HG02973 (cell line): Measurements from ENCODE around the gene CFAP99.
"Not testable (repeated sequence)": the region's sequence is repeated elsewhere in the genome, so short reads cannot be mapped to it uniquely, and the experiment has no call there.

Experiments used
- ATAC-seq: cut with Tn5 transposase; IDR thresholded peaks from one replicate; pipeline ENCODE4 v1.9.1; 2021; ENCODE audit warnings: moderate library complexity; ENCODE audit not compliant: unreplicated experiment

The CFAP99 gene

DNA sequence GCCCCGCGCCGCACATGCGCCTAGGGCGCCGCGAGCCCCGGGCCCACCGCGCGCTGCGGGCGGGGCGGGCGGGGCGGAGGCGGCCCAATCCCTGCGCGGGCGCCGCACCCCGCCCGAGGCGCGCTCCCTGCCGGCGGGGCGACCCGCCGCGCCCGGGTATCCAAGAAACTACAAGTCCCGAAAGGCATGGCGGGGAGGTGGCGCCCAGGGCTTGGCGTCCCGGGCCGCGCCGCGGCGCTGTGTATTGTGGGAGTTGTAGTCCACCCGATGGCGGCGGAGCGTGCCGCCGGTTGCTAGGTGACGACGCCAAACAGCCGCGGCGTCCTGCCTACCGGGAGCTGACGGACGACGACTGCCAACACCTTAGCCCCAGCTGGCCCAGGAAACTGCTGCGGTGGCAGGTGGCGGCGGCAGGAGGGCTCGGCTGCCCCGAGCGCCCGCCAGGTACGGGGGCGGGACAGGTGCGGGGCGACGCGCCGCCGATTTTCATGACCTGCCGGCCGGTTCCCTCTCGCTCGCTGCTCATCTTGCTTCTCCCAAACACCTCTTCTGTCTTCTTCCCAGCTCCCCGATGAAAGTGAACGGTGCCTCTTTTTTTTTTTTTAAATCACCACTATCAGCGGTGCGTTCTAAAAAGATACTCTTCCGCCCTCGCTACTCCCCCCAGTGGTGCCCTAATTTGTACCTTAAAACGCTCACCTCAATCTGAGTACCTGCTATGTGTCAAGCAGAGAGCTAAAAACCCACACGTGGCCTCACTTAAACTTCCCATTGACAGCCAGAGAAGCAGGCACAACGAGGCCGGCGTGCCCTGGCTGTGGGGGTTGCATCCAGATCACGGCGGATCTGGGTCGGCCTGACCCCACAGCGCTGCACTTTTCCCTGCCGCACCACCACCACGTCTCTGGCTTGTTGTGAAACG, at the start of gene CFAP99:
TSS of gene CFAP99 (plus strand) at position 306 of the 922 bp plus-strand sequence.
- peak; percentile 81 for ATAC-seq

GRCh38 chr4:2370597-2371320, 48.0 kb upstream of the CFAP99 start:
- ATAC-seq: no peak

GRCh38 chr4:2371765-2372487, 46.8 kb upstream of the CFAP99 start:
- no peak for ATAC-seq

- ATAC-seq: no peak
Observed at GRCh38 chr4:2372488-2373030, 46.2 kb upstream of the CFAP99 start.

DNA sequence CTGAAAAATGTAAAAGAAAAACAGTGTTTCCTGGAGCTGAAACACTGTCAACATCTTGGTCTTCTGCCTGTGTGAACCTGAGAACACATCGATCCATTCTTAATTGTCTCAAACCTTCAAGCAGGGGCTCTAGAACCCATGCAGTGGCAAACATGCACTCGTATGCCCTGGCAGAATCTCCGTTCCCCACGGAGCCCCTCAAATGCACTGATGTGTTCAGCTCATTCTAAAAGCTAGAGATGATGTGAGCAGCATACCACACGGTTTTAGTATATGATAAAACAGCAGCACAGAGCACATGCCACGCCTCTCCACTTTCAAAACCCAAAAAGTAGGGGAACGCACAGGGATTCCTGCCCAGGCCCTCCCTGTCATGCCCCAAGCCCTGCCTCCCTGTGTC, 45.2 kb upstream of the CFAP99 start:
- ATAC-seq: no peak

GRCh38 chr4:2375427-2375826, 43.3 kb upstream of the CFAP99 start:
- ATAC-seq: no peak

GRCh38 chr4:2377241-2377640, 41.5 kb upstream of the CFAP99 start:
- no peak for ATAC-seq

DNA sequence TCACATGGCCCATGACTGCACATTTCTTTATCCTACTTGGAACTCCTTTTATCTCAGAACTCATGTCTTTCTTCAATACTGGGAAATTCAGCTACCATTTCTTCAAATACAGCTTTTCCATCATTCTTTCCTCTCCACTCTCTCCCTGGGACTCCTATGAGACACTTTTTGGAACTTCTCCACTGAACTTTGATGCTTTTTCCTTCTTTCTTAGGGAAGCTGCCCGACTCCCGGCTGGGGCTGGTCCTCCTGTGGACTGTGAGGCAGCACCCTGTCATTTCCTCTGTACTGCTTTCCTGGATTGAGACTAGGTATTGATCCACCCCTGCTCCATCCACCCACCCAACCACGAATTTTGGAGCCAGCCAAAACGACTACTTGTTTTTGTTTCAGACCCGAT, 40.4 kb upstream of the CFAP99 start:
- ATAC-seq: no peak

GRCh38 chr4:2378898-2379297, 39.9 kb upstream of the CFAP99 start:
- ATAC-seq: no peak

DNA sequence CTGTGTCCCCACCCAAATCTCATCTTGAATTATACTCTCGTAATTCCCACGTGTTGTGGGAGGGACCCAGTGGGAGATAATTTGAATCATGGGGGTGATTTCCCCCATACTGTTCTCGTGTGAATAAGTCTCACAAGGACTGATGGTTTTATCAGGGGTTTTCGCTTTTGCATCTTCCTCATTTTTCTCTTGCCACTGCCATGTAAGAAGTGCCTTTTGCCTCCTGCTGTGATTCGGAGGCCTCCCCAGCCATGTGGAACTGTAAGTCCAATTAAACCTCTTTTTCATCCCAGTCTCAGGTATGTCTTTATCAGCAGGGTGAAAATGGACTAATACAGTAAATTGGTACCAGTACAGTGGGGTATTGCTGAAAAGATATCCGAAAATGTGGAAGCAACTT, 38.2 kb upstream of the CFAP99 start:
- not testable (repeated sequence) for ATAC-seq

DNA sequence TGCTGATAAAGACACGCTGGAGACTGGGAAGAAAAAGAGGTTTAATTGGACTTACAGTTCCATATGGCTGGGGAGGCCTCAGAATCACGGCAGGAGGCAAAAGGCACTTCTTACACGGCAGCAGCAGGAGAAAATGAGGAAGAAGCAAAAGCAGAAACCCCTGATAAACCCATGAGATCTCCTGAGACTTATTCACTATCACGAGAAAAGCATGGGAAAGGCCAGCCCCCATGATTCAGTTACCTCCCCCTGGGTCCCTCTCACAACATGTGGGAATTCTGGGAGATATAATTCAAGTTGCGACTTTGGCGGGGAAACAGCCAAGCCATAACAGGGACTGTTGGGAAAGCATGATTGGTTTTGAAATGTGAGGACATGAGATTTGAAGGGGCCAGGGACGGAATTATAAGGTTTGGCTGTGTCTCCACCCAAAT, 36.0 kb upstream of the CFAP99 start:
- not testable (repeated sequence) for ATAC-seq

- not testable (repeated sequence) for ATAC-seq
Observed at GRCh38 chr4:2383220-2383631, 35.5 kb upstream of the CFAP99 start.

GRCh38 chr4:2383760-2384159, 35.0 kb upstream of the CFAP99 start:
- ATAC-seq: no peak

DNA sequence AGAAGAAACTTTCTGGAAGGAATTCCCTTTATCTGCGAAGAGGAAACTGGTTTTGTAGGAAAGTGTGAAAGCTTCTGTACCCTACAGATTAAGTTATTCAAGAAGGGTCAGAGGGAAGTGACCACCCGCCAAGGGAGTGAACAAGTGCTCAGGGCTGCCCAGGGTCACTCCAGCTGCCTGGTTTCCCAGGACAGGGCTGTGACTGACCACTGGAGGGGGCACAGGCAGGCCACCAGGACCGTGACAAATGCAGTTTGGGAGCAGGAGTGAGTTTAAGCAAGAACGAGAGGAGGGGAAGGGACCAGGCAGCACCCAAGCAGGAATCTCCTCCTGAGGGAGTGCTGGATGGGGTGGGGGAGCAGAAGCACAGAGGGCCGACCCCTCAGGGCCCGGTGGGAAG, 34.5 kb upstream of the CFAP99 start:
- ATAC-seq: no peak

DNA sequence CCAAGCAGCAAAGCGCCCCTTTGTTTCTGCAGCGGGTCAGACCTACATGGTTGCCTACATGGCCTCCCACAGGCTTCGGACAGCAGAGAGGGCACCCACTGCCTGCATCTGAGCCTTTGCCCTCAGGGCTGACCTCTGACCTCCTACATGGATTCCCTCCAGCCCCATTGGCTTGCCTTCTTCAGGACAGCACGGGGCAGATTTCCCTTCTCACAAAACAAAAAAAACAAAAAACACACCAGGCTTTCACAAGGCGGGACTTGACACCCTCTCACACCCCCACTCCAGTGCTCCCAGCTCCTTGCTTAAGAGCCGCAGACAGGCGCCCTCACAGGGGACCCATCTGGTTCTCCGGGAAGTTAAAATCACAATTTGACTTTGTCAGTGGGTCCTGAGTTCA, 33.2 kb upstream of the CFAP99 start:
- ATAC-seq: no peak

GRCh38 chr4:2386717-2387116, 32.0 kb upstream of the CFAP99 start:
- no peak for ATAC-seq

DNA sequence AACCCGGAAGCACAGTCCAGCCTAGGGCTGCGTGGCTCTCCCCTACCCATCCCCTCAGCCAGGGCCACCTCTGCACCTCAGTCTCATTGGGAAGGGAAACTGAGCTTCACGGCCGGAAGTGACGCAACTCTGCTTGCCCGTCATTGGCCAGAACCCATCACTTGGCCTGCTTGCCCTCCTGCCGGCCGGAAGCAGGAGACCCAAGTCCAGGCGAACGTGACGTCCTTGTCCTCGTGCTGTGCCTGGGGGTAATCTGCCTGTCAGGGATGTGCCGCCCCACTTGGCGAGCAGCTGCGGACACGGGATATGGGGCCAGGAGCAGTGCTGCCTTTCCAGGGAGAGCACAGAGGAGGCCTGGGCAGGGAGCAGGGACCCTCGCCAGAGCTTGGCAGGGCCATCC, 31.5 kb upstream of the CFAP99 start:
- no peak for ATAC-seq

DNA sequence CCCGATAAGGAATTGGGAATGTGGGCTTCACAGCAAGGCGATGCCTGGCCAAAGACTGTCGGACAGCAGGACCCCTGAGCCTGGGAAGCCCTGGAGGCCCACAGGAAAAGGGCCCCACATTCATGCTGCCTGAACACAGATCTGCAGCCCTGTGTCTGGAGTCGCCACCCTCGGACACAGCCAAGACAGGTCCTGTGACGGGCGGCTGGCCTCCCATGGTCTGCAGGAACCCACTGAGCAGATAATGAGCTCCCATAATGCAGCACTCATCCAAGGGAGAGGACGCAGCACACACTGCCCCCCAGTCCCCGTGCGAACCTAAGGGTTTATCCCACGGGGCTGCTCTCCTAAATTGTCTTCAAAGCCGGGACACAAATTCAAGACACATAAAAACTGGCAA, 30.9 kb upstream of the CFAP99 start:
- no peak for ATAC-seq

DNA sequence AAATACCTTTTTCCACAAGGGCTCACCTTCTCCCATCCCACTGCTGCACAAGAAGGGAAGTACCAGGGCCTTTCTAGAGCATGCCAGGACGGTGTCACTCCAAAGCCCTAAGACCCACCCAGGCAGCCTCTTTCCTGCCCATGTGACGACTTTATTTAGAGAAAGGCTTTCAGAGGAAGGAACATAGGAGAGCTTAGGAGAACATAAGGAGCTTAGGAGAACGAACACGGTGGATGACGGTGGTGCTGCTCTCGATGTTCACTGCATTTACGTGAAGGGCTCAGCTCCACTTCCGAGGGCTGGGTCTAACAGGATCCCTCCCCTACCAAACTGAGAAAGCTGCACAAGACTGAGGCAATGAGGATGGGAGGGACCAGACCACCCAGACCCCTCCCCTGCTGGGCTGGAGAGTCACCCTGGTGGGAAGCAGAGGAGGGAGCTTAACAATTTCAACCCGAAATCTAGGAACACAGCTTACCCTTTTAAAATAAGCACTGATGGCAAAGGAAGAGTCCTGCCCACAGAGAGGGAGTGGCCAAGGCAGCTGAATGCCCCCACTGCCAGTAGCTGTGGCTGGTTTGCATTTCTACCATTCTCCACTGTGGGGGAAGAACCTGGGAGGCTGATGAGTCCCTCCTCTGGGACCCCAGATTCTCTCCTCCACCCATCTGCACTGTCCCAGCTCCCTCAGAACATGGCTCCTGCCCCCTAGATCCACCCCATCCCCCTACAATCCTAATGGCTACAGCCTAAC, 30.1 kb upstream of the CFAP99 start:
- ATAC-seq: no peak

- ATAC-seq: no peak
Observed at GRCh38 chr4:2389691-2390090, 29.1 kb upstream of the CFAP99 start.
